SK-N-DZ (cell line): ENCODE measurements around the gene ARNT2.
"Not testable (repeated sequence)": the region's sequence is repeated elsewhere in the genome, so short reads cannot be mapped to it uniquely, and the experiment has no call there.

Experiments
- DNase-seq: peaks from one replicate; pipeline ENCODE4 v3.0.0-alpha.2; 2015; ENCODE audit warnings: low spot score

ARNT2 gene

DNA sequence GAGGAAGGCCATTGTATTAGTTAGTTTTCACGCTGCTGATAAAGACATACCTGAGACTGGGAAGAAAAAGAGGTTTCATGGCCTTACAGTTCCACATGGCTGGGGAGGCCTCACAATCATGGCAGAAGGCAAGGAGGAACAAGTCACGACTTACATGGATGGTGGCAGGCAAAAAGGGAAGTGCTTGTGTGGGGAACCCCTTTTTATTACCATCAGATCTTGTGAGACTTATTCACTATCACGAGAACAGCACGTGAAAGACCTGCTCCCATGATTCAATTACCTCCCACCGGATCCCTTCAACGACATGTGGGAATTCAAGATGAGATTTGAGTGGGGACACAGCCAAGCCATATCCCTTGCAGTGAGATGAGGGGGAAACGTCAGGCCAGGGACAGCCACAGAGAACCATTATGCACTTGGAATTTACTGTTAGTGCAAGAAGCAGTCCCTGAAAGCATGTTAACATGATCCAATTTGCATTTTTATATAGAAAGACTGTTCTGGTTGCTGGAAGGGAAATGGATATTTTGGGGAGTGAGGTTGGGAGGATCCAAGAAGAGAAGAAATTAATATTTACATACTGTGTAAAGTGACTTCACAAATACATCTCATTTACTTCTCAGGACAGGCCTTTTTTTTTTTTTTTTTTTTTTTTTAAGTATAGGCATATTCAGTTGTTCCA, 87.1 kb downstream of the ARNT2 start:
- DNase-seq: no peak

DNA sequence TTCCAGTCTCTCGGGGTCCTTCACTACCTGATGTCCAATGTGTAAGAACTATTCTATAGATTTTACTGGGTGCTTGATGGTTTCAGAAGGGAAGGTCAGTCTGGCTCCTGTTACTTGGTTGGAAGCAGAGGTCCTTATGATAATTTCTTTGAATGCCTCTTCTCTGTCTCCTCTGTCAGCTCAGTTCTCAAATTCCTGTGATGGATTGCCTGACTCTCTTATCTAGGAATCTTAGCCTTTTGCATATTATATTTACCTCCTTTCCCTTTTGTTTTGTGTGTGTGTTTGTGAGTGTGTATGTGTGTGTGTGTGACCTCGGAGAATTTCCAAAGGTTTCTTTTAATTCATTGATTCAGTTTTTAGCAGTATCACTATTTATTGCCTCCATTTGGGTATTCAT, 88.2 kb downstream of the ARNT2 start:
- DNase-seq: no peak

DNA sequence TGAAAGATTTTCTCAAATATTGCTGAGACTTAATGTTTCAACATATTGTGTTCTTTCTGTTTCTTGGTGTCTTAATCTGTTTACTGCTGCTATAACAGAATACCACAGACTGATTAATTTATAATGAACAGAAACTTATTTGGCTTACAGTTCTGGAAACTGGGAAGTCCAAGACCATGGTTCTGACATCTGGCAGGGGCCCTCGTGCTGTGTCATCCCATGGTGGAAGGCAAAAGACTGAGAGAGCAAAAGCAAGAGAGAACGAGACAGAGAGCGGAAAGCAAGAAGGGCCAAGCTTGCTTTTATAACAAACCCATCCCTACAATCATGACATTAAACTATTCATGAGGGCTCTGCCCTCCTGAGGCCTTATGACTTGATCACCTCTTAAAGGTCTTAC, 88.7 kb downstream of the ARNT2 start:
- no peak for DNase-seq

DNA sequence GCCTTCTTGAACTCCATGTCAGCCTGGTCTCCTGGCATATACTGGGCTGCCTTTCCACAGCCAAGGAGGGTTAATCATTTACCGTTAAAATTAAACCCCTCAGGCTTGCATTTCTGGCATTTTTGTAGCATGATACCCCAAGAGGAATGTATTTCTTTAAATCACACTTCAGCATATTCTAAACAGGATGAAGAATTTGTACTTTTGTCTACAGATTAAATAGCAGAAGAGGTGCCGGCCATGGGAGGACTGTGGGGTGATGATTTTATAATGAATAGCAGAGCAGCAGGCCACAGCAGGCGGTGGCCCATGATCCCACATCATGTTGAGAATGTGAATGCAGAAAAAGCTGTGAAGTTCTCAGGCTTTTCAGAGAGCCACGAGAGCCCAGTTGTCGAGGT, 90.2 kb downstream of the ARNT2 start:
- DNase-seq: no peak

DNA sequence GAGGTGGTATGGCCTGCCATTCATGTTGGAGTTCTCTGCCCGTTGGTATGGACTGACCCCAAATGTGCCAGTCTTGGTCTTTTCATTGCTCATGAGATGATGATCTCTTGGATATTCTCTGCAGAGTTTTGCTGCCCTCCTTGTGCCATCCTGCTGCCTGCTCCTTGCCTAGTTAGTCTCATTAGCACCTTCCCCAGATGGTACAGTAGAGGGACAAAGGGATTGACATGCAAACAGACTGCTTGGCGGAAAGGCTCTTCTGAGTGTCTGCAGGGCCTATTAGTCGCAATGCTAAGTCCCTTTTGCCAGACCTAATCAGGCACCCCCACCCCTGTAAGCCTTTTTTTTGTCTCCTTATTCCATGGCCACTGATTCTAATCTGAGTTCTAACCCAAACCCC, 90.6 kb downstream of the ARNT2 start:
- no peak for DNase-seq

DNA sequence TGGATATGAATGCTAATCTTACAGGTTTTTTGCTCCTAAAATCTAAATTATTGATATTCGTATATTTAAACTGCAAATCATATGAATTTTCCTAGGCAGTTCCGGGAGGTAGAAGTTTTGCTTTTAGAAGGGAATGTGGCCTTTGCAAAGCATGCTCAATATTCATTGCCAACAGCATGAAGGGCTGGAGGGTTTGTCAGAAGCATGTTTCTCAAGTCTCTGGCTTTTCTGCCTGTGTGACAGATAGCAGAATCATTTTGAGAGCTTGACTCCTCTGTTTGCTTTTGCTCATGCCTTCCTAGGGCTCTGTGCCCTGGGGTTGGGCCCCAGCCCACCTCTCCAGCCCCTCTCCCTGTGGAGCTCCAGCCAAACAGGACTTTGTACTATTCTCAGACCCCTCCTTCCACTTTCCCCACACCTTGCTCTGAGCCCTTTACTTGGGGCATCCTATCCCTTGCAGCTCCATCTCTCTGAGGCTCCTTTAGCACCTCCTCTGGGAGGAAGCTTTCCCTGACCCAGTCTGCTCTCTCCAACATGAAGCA, 91.3 kb downstream of the ARNT2 start:
- DNase-seq: no peak

DNA sequence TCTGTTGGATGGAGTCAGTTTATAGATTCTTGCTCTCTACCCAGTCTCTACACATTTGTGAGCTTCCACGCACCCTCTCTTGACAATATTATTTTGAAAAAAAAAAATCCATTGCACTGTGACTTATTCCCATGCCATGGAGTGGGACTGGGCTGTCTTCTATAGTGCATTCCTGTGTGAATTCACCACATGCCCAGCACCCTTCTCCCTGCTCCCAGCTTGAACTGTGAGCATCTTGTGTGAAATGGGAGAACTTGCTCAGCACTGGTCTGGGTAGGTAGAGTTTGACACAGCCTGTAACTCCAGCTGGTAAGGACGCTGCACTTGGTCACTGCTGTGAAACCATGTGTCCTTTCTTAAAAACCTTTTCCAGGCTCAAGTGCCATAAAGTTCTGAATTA, 91.9 kb downstream of the ARNT2 start:
- no peak for DNase-seq

DNA sequence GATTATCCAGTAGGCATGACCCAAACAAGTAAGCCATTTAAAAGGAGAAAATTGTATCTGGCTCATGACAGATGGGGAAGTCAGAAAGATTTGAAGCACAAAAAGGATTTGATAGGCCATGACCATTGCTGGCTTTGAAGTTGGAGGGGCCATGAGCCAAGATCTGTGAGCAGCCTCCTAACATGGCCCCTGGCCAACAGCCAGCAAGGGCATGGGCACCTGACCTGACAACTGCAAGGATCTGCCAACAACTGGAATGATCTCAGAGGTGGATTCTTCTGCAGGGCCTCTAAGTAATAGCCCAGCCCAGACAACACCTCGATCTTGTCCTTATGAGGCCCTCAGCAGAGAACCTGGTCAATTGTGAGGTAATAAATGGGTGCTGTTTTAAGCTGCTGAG, 93.0 kb downstream of the ARNT2 start:
- no peak for DNase-seq

DNA sequence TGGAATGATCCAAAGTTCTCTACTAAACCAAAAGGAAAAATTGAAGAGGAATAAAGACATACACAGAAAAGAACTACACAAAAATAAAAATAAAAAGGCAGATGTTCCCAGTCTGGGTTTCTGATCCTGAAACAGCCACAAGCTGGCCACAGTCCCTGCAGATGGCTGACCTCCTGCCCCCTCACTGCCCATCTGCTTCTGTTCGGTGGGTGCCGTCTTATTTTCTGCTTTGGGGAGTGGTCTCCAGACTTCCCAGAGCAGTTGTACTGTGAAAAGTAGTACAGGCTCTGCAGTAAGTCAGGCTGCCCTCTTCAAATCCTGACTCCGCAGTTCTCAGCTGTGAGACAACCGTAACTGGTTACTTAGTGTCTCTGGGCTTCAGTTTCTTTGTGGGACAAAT, 94.5 kb downstream of the ARNT2 start:
- DNase-seq: no peak

DNA sequence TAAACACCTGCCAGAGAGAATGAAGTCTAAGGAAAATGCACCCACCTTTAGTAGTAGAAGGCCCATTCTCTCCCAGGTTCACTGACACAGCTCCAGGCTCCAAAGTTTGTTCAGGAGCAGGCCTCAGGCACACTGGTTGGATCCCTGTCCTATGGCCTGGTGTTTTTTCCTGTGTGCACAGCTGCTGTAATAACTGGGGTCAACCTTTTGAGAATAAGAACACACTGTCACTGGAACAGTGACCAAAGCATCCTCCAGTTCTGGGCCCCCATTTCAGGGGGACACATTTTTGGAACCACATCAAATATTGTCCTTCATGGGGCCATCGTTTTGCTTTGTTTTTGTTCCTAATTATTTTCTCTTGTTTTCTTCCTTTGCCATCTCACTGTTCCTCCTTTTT, 95.8 kb downstream of the ARNT2 start:
- no peak for DNase-seq

DNA sequence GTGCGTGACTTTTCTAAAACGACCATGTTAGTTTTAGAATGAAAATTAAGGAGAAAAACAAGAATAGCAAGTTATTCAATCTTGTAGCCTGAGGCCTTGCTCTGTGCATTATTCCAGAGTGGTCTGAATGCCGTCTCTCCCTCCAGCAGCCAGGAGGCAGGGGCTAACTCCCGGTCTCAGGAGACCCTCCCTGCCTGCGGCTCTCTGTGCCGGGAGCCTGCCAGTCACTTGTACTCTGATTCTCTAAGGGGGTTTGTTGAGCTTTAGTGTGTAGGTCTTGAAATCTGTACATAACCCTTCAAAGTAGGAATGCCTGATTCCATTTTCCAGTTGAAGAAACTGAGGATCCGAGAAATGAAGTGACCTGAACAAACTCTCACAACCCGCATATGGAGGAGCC, 97.3 kb downstream of the ARNT2 start:
- DNase-seq: no peak

DNA sequence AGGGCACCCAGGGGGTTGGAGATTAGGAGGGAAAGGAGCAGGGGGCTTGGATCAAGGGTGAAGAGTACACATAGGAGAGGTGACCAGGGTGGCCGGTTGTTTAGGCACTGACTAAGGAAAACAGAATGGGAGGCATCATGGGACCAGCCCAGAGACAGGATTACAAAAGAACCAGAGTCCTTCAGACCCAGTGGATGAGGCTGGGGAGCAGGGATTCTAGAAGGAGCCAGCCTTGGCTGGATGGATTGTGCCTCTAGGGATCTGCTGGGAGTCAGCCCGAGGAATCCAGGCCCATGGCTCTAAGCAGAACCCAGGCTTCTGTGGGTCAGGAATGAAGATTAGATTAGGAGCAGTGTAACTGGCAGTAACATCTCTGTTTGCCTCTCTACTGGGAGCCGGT, 98.6 kb downstream of the ARNT2 start:
- no peak for DNase-seq

DNA sequence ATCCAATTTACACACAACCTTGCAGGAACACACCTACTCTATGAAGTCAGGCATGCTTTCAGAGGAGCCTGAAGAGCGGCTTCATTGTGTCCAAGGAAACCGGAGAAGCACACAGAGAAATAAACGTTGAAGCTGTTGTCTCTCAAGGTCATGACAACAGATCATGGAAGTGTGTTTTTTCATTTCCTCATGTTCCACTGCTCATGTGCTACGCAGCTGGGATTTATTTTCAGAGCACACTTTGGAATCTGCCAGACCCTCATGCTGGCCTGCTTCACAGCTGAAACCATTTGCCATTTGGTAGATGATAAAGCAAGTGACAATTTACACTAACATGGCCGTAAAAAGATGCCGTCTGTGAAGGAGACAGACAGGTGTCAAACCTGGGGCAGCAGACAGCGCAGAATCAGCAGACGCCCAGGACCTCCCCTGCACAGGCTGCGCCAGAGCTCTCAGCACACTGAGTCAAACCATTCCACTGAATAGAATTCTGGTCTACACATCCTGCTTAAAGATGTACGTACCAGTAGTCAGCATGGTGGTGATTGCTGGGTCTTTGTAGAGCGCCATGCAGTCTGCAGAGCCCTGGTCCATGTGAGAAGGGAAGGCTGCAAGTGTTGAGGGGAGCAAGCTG, 99.3 kb downstream of the ARNT2 start:
- no peak for DNase-seq

DNA sequence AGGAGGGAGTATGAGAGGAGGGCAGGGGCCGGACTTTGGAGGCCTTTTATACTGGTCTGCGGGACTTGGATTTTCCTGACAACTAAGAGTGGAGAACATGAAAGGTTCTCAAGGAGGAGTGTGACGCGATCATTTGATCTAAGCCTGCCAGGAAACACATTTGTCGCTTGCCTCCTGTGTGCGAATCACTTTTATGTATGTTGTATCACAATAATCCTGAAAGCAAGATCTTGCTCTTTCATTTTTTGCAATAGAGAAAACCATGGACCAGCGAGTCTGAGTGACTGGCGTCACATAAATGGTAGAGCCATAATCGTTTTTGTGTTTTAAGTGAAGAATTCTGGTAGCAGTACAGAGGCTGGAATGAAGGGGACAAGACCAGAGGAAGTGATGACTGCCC, 100.7 kb downstream of the ARNT2 start:
- no peak for DNase-seq

DNA sequence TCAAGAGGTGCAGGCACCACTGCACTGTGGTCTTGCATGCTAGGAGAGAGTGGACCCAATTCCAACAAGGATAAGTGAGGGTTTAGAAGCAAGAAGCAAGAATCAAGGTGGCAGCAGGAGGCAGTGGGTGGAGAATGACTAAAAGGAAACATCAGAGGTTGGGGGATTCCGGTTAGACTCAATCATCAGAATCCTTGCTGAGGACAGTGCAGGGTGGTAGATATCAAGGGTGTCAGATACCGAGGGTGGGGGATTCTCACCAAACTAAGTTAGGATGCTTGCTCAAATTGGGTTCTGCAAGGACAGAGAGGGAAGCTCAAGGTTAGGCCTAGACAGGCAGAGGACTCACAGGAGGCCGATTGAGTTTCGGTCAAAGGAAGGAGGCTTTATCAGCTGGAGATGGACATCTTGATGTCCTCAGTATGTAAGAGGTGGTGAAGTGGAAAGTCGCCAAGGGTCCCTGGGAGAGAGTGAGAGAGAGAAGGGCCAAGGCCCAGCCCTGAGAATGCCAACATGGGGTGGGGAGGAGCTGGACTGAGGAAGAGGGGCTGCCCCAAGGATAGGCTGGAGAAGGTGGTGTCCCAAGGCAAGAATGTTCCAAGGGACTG, 102.2 kb downstream of the ARNT2 start:
- no peak for DNase-seq

DNA sequence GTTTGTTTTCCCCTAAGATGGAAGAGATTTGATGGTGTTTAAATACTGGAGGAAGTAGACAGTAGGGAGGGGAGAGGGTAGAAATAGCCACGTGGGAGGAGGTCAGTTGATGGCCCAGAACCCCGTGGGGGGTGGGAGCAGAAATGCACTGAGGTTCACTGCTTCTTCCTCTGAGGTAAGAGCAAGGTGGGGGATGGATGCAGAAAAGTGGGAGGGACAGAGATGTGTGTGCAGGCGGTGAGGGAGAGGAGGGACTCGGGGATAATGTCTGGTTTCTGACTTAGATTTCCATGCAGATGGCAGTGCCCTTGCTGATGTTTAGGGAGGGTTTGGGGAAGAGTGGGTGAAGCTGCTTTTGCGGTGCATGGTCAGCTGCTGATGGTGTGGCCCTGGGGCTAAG, 102.9 kb downstream of the ARNT2 start:
- DNase-seq: no peak

DNA sequence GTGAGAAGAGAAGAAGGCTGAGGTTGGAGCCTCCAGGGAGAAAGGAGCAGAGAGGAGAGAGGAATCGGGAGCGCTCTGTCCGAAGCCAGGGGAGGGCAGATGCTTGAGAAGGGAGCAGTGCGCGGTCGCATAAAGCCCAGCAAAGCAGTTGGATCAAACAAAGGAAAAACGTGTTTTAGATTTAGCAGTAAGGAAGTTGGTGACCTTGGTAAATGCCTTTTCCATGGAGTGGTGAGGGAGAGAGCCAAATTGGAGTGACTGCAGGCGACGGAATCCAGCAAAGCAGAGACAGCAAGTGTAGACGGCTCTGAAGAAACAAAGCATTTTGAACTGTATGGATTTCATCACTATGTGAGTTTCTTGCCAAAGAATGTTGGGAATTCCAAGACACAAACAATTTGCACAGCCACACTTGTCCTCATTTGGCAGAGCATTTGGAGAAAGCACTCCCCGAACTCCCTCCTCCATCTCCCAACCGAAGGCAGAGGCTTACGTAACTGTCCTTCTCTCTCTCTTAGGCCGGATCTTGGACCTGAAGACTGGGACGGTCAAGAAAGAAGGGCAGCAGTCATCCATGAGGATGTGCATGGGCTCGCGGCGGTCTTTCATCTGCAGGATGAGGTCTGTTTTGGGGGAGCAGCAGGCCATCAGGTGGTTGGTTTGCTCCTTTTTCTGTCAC, 103.6 kb downstream of the ARNT2 start:
- DNase-seq: no peak

DNA sequence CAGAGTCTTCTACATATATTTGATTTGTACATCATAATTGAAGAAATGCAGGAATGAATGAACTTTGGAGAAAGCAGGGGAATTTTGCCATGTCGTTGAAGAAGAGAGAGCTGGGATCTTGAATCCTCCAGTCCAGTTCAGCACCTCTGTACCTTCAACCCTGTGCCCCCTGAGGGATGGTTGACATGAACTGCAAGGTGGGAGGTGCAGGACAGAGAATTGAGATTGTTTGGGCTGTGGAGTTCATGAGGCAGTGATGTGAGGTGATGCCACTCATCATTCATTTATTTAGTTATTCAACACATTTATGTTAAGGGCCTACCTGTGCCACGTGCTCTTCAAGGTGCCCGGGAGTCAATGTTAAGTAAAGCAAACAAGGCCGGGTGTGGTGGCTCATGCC, 104.6 kb downstream of the ARNT2 start:
- DNase-seq: no peak

DNA sequence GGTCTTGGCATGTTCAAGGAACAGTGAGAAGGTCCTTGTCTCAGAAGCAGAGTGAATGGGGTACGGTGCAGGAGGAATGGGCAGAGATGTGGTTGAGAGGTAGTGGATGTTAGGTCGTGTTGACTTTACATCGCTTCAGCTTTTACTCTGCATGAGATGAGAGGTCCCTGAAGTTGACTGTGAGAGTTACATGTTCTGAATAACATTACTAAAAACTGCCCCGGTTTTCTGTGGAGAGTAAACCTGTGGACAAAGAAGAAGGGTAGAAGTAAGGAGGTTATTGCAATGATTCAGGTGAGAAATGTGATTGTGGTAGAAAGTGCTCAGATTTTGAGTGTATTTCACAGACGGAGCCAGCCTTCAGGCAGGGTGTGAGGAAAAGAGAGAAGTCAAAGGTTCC, 105.6 kb downstream of the ARNT2 start:
- DNase-seq: no peak

DNA sequence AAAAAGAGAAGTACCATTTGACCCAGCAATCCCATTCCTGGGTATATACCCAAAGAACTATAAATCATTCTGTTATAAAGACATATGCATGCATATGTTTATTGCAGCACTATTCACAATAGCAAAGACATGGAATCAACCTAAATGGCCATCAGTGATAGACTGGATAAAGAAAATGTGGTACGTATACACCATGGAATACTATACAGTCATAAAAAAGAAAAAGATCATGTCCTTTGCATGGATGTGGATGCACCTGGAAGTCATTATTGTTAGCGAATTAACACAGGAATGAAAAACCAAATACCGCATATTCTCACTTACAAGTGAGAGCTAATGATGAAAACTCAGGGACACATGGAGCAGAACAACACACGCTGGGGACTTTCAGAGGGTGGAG, 106.8 kb downstream of the ARNT2 start:
- DNase-seq: not testable (repeated sequence)

DNA sequence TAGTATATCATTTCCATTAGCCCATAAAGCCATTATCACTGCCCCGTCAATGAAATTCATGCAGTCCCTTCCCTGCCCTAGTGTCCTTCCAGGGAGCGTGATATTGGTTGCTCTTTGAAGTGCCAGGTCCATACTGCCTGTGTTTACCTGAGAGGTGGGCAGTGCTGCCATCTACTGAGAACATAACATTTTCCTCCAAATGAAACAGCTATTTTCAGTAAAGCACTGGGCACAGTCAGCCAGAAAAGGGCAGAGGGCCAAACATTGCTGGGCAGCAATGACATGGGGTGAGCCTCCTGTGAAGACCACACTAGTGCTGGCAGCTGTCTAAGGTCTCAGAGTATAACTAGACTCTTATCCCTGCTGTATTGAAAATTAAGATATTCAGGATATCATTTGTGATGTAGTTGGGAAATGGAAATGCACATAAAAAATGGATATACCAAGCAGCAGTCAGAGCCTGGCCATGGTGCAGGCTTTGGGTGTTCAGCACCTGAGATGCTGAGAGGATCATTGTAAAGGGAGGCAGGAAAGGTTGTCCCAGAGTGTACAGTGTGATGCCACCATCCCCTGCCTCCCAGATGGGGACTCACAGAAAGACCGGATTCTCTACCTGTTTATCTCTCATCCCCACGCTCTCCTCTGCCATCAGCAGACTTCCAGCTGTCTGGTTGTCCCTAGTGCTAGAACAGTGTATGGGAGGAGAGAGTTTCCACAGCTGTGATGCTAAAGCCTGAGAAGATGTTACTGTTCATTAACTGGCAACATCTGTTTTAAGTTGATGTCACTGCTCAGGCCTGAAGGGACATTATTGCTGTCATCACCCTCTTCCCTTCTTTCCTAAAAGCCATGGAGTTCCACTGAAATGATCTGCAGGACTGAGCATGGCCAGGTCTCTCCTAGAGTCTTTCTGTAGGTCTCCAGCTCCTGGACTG, 108.8 kb downstream of the ARNT2 start:
- DNase-seq: no peak
